GM18505 (cell line): ENCODE data around the gene MAGI1.

Experiments used
- ATAC-seq: cut with Tn5 transposase; IDR thresholded peaks from one replicate; pipeline ENCODE4 v1.9.1; 2021; ENCODE audit not compliant: unreplicated experiment
- POLR2A ChIP-seq: IDR thresholded peaks from 4 replicates; pipeline ENCODE4 v1.6.1; 2011; ENCODE audit warnings: borderline replicate concordance; ENCODE audit not compliant: insufficient read depth, insufficient read length; ENCODE audit errors: extremely low read depth

MAGI1 gene

GRCh38 chr3:65650247-65650646, 388.5 kb downstream of the MAGI1 start:
- no peak for ATAC-seq
- TF ChIP-seq POLR2A: no peak

GRCh38 chr3:65647369-65647768, 391.3 kb downstream of the MAGI1 start:
- ATAC-seq: no peak
- no peak for TF ChIP-seq POLR2A

GRCh38 chr3:65642883-65643282, 395.8 kb downstream of the MAGI1 start:
- TF ChIP-seq POLR2A: no peak
- no peak for ATAC-seq

- no peak for ATAC-seq
- no peak for TF ChIP-seq POLR2A
These were observed 396.9 kb downstream of the MAGI1 start for GRCh38 chr3:65641777-65642176.

GRCh38 chr3:65641045-65641444, 397.7 kb downstream of the MAGI1 start:
- TF ChIP-seq POLR2A: no peak
- no peak for ATAC-seq

GRCh38 chr3:65639444-65639843, 399.3 kb downstream of the MAGI1 start:
- no peak for TF ChIP-seq POLR2A
- ATAC-seq: no peak

GRCh38 chr3:65638301-65638700, 400.4 kb downstream of the MAGI1 start:
- no peak for ATAC-seq
- no peak for TF ChIP-seq POLR2A

- ATAC-seq: no peak
- no peak for TF ChIP-seq POLR2A
These were observed 402.4 kb downstream of the MAGI1 start for GRCh38 chr3:65636326-65636725.

GRCh38 chr3:65635657-65636056, 403.1 kb downstream of the MAGI1 start:
- no peak for TF ChIP-seq POLR2A
- ATAC-seq: no peak

GRCh38 chr3:65633018-65633638, 405.6 kb downstream of the MAGI1 start:
- no peak for TF ChIP-seq POLR2A
- no peak for ATAC-seq

GRCh38 chr3:65632414-65632813, 406.3 kb downstream of the MAGI1 start:
- no peak for ATAC-seq
- no peak for TF ChIP-seq POLR2A

- no peak for ATAC-seq
These were observed 409.7 kb downstream of the MAGI1 start for GRCh38 chr3:65628978-65629377.

GRCh38 chr3:65627062-65627461, 411.7 kb downstream of the MAGI1 start:
- TF ChIP-seq POLR2A: no peak
- no peak for ATAC-seq

More at GRCh38 chr3:65628978-65629377, 409.7 kb downstream of the MAGI1 start:
- no peak for TF ChIP-seq POLR2A

GRCh38 chr3:65625305-65625704, 413.4 kb downstream of the MAGI1 start:
- TF ChIP-seq POLR2A: no peak
- no peak for ATAC-seq

- ATAC-seq: no peak
- no peak for TF ChIP-seq POLR2A
These were observed 415.4 kb downstream of the MAGI1 start for GRCh38 chr3:65623362-65623761.
